Erythroblast (primary cell): ENCODE results near the gene HAUS3.

ENCODE experiments used
- GATA1 ChIP-seq: IDR thresholded peaks from 2 replicates; pipeline ENCODE4 v1.6.1; 2011; ENCODE audit warnings: low read depth, mild to moderate bottlenecking, control low read depth, low read length, moderate library complexity
- POLR2A ChIP-seq: IDR thresholded peaks from 2 replicates; pipeline ENCODE4 v1.6.1; 2011; ENCODE audit warnings: mild to moderate bottlenecking, low read length

- no peak for TF ChIP-seq POLR2A
- no peak for TF ChIP-seq GATA1
These were observed 17.2 kb upstream of the HAUS3 start for GRCh38 chr4:2259036-2259540.
